Mucosa of descending colon (tissue), 3 donors: Measurements from ENCODE around the gene CDCA7. TPM values are rescaled to one million over a fixed set of nuclear protein-coding genes. Genes with fewer than 3 reads are reported as not detected.
"Not testable (repeated sequence)": the region's sequence is repeated elsewhere in the genome, so short reads cannot be mapped to it uniquely, and the experiment has no call there.

Source experiments
- ATAC-seq: fragments of 200-7000 bp; cut with Tn5 transposase; one replicate; pipeline ENCODE4 v1.9.1; 2020; ENCODE audit warnings: mild to moderate bottlenecking, moderate library complexity
- DNase-seq, 3 donors: peaks; one replicate each; pipeline ENCODE4 v3.0.0-alpha.2; 2020
- H3K36me3 ChIP-seq: fragments of 200-600 bp; one replicate; pipeline ENCODE4 v1.8.0; 2021; ENCODE audit warnings: low read depth, mild to moderate bottlenecking
- H3K4me1 ChIP-seq: fragments of 200-600 bp; one replicate; pipeline ENCODE4 v1.8.0; 2021; ENCODE audit warnings: low read depth, mild to moderate bottlenecking
- H3K4me3 ChIP-seq: fragments of 200-600 bp; one replicate; pipeline ENCODE4 v1.8.0; 2021; ENCODE audit warnings: mild to moderate bottlenecking
- H3K9me3 ChIP-seq: fragments of 200-600 bp; one replicate; pipeline ENCODE4 v1.8.0; 2021; ENCODE audit warnings: mild to moderate bottlenecking
- intact Hi-C, 2 donors: fragments of 100-400 bp; cut with DNase I in 1 of 2; cut with micrococcal nuclease in 1 of 2; formaldehyde crosslinking; loops; one replicate each; pipeline versions ENCODE4 v1.11.0 to v1.11.1; 2022; cut with DNase I, micrococcal nuclease
- total RNA-seq, 3 donors: library from RNA; stranded (reverse); fragmentation: NEBNext Ultra II Directional in 2 of 3; extraction: Animal tissue kit (Norgen Biotek cat#: 25700) in 2 of 3; gene quantifications; one replicate each; pipeline versions ENCODE4 v1.2.1 to v1.2.4, GENCODE V29; 2021 to 2023
- TF ChIP-seq, protein P1 (sequence below): fragments of 200-600 bp; IDR thresholded peaks from one replicate; pipeline ENCODE4 v1.8.0; 2022; ENCODE audit warnings: antibody characterized with exemption, mild to moderate bottlenecking
- donor health status: DM: no; HTN: no; CAD: no; lungs with moderate emphysema.
- donor health status: DM: no; HTN: no; CAD: no.
- donor health status: DM: no; HTN: yes; CAD: no.

The CDCA7 gene
- total RNA-seq, 3 donors from 2014 or later, result 9.3 to 43.6 (median 23.0) TPM

GRCh38 chr2:173326806-173327205, 27.9 kb upstream of the CDCA7 start:
- Histone ChIP-seq H3K9me3 (peaks cover 29% of the 10 kb centered on the region), H3K36me3 (no peaks in the 10 kb centered on the region), H3K4me3 (no peak overlapping the region), H3K4me1 (no peaks in the 10 kb centered on the region)
- TF ChIP-seq, protein P1, sequence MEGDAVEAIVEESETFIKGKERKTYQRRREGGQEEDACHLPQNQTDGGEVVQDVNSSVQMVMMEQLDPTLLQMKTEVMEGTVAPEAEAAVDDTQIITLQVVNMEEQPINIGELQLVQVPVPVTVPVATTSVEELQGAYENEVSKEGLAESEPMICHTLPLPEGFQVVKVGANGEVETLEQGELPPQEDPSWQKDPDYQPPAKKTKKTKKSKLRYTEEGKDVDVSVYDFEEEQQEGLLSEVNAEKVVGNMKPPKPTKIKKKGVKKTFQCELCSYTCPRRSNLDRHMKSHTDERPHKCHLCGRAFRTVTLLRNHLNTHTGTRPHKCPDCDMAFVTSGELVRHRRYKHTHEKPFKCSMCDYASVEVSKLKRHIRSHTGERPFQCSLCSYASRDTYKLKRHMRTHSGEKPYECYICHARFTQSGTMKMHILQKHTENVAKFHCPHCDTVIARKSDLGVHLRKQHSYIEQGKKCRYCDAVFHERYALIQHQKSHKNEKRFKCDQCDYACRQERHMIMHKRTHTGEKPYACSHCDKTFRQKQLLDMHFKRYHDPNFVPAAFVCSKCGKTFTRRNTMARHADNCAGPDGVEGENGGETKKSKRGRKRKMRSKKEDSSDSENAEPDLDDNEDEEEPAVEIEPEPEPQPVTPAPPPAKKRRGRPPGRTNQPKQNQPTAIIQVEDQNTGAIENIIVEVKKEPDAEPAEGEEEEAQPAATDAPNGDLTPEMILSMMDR, result no peak
- no peak for DNase-seq
- no peak for ATAC-seq
- intact Hi-C loops, result no loop called here

- DNase-seq (no peak), ATAC-seq (no peak)
- Histone ChIP-seq H3K4me3 (no peak overlapping the region), H3K9me3 (peaks cover 34% of the 10 kb centered on the region), H3K4me1 (no peaks in the 10 kb centered on the region), H3K36me3 (no peaks in the 10 kb centered on the region)
- TF ChIP-seq, protein P1, result no peak
- intact Hi-C loops, result no loop called here
Measured at GRCh38 chr2:173327421-173327820, 27.3 kb upstream of the CDCA7 start.

DNA sequence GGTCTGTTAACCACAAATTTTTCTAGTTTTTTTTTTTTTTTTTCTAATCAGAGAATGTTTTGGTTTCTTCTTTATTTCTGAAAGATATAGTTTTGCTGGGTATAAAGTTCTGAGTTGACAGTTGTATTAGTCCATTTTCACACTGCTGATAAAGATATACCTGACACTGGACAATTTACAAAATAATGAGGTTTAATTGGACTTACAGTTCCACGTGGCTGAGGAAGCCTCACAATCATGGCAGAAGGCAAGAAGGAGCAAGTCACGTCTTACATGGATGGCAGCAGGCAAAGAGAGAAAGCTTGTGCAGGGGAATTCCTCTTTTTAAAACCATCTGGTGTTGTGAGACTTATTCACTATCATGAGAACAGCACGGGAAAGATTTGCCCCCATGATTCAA, 21.7 kb upstream of the CDCA7 start:
- DNase-seq, intact Hi-C loops, ATAC-seq: not testable (repeated sequence)

DNA sequence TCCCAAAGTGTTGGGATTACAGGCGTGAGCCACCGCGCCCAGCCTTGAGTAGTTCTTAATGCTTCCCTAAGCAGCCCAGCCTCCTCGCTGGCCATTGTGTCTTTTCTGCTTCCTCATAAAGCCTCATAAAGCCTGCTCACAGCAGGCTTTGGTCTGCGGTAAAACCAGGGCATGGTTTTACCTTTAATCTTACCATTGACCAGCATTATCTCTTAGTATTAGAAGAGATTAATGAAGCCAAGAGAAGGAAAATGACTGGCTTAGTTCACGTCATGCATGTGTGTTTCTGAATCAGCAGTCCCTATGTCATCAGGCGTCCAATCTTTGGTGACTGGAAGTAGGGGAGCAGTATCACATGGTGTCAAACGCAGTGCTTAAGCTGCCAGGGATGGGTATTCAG, 14.9 kb upstream of the CDCA7 start:
- ATAC-seq (no peak), DNase-seq (no peak)
- intact Hi-C loops, result no loop called here
- H3K4me1 ChIP-seq, result no peaks in the 10 kb centered on the region
- no peaks in the 10 kb centered on the region for H3K9me3 ChIP-seq
- no peak overlapping the region for H3K4me3 ChIP-seq
- TF ChIP-seq, protein P1, result no peak
- no peaks in the 10 kb centered on the region for H3K36me3 ChIP-seq

More for the DNA sequence above, 21.7 kb upstream of the CDCA7 start:
- peaks cover 33% of the 10 kb centered on the region for H3K9me3 ChIP-seq
- not testable (repeated sequence) for H3K36me3 ChIP-seq, H3K4me1 ChIP-seq, H3K4me3 ChIP-seq

DNA sequence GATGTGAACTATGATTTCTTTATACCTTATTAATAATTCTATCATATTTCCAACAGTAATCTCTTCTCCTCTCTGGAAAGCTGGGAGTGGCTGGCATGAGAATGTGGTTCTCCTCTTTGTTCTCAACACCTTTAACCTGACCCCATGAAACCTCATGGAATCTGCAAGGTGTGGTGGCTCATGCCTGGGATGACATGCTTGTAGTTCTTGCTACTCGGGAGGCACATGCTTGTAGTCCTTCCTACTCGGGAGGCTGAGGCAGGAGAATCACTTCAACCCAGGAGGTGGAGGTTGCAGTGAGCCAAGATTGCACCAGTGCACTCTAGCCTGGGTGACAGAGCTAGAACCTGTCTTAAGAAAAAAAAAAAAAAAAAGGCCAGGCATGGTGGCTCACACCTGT, 10.8 kb upstream of the CDCA7 start:
- no peak for ATAC-seq
- no peak for DNase-seq
- H3K4me3 ChIP-seq, result no peak overlapping the region

GRCh38 chr2:173346035-173346434, 8.6 kb upstream of the CDCA7 start:
- Histone ChIP-seq H3K9me3 (peaks cover 20% of the 10 kb centered on the region), H3K4me3 (no peak overlapping the region), H3K4me1 (no peaks in the 10 kb centered on the region), H3K36me3 (no peaks in the 10 kb centered on the region)
- intact Hi-C loops, result no loop called here
- TF ChIP-seq, protein P1, result no peak
- ATAC-seq, result no peak
- no peak for DNase-seq

More for the DNA sequence above, 10.8 kb upstream of the CDCA7 start:
- no peaks in the 10 kb centered on the region for H3K4me1 ChIP-seq
- TF ChIP-seq, protein P1, result no peak
- intact Hi-C loops, result no loop called here
- no peaks in the 10 kb centered on the region for H3K36me3 ChIP-seq
- peaks cover 20% of the 10 kb centered on the region for H3K9me3 ChIP-seq
